ENCODE data around the gene EHMT2.
A peak's percentile ranks its signal among the peaks of the same experiment; 100 is the strongest.

EHMT2 gene

DNA sequence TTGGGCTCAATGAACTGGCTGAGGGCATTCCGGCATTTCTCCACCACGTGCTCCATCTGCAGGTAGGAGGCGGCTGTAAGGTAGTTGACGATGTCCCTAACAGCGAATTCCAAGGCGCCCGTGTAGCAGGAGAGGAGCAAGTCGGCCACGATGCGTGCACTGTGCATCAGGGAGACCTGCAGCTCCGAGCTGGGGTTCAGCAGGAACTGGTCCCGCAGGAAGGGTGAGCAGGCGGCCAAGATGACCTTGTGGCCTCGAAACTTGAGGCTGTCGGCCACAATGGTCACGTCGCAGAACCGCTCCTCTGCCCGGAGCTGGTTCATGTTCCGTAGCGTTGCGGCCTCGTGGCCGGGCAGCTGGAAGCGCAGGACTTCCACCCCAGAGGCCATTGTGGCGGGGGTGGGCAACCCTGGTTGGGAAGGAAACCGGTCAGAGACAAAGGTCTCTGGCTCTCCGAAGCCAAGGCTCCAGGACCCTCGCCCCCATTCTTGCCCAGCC lies 3.5 kb upstream of the EHMT2 start:
- peak overlapping the region; percentile 66 for H3K27ac ChIP-seq (replicated peaks)
- TF ChIP-seq GABPA (IDR thresholded peaks at IDR 0.05; ENCODE audit: low read depth), result no peak
- TF ChIP-seq, protein P1, sequence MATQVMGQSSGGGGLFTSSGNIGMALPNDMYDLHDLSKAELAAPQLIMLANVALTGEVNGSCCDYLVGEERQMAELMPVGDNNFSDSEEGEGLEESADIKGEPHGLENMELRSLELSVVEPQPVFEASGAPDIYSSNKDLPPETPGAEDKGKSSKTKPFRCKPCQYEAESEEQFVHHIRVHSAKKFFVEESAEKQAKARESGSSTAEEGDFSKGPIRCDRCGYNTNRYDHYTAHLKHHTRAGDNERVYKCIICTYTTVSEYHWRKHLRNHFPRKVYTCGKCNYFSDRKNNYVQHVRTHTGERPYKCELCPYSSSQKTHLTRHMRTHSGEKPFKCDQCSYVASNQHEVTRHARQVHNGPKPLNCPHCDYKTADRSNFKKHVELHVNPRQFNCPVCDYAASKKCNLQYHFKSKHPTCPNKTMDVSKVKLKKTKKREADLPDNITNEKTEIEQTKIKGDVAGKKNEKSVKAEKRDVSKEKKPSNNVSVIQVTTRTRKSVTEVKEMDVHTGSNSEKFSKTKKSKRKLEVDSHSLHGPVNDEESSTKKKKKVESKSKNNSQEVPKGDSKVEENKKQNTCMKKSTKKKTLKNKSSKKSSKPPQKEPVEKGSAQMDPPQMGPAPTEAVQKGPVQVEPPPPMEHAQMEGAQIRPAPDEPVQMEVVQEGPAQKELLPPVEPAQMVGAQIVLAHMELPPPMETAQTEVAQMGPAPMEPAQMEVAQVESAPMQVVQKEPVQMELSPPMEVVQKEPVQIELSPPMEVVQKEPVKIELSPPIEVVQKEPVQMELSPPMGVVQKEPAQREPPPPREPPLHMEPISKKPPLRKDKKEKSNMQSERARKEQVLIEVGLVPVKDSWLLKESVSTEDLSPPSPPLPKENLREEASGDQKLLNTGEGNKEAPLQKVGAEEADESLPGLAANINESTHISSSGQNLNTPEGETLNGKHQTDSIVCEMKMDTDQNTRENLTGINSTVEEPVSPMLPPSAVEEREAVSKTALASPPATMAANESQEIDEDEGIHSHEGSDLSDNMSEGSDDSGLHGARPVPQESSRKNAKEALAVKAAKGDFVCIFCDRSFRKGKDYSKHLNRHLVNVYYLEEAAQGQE (IDR thresholded peaks at IDR 0.05; ENCODE audit: insufficient replicate concordance, low read depth), result no peak
- TF ChIP-seq, protein P2, sequence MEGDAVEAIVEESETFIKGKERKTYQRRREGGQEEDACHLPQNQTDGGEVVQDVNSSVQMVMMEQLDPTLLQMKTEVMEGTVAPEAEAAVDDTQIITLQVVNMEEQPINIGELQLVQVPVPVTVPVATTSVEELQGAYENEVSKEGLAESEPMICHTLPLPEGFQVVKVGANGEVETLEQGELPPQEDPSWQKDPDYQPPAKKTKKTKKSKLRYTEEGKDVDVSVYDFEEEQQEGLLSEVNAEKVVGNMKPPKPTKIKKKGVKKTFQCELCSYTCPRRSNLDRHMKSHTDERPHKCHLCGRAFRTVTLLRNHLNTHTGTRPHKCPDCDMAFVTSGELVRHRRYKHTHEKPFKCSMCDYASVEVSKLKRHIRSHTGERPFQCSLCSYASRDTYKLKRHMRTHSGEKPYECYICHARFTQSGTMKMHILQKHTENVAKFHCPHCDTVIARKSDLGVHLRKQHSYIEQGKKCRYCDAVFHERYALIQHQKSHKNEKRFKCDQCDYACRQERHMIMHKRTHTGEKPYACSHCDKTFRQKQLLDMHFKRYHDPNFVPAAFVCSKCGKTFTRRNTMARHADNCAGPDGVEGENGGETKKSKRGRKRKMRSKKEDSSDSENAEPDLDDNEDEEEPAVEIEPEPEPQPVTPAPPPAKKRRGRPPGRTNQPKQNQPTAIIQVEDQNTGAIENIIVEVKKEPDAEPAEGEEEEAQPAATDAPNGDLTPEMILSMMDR (IDR thresholded peaks at IDR 0.05; ENCODE audit: insufficient read depth, low read length), result no peak
- TF ChIP-seq SPI1 (IDR thresholded peaks at IDR 0.05; ENCODE audit: borderline replicate concordance, low read depth), result no peak
- no peak; the same call in 1 of the 2 replicates for TF ChIP-seq POLR2AphosphoS5 (IDR thresholded peaks at IDR 0.05; ENCODE audit: low read depth)
- no peaks in the 10 kb centered on the region for H3K27me3 ChIP-seq (ENCODE audit: insufficient read depth, poor library complexity, severe bottlenecking)
- peak overlapping the region; percentile 46 for H3K4me3 ChIP-seq (replicated peaks; ENCODE audit: insufficient read depth, low read length)
- DNase-seq (ENCODE audit: low read depth in 1 of 2, low spot score in 1 of 2), result peak in 1 of 2 experiments; percentile 9

DNA sequence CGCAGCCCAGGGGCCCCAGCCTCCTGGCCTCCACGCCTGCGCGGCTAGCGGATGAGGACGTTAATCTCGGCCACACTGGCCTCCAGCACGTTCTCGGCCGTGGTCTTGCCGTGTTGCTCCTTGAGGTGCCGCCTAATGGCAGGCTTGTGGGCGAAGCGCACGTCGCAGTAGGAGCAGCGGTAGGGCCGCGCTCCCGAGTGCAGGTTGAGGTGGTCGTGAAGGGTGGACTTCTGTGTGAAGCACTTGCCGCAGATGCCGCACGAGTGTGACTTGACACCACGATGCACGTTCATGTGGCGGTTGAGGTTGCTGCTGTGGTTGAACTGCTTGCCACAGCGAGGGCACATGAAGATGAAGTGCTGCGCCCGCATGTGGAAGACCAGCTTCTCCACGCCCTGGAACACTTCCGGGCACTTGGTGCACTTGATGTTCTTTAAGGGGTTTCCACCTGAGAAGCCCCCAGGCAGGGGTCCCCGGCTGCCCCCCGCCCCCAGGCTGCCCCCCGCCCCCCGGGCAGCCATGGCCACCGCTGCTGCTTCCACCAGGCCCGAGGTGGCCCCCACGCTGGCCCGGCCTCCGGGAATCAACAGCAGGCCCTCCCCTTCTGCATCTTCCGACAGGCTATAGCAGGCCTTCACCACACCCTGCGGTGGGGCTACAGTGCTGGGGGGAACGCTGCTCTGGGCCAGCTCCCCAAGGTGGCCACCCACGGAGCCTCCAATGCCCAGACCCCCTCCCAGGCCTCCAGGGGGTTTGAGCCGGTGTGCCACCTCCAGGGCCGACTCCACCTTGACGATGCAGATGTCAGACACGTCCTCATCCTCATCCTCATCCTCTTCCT lies 2.6 kb upstream of the EHMT2 start:
- Histone ChIP-seq H3K27me3 (ENCODE audit: insufficient read depth, poor library complexity, severe bottlenecking) (no peaks in the 10 kb centered on the region), H3K27ac (replicated peaks) (peak overlapping the region; percentile 57), H3K4me3 (replicated peaks; ENCODE audit: insufficient read depth, low read length) (no peak overlapping the region)
- DNase-seq (ENCODE audit: low read depth in 1 of 2, low spot score in 1 of 2), result peak; percentile 41 to 82
- TF ChIP-seq, protein P1 (IDR thresholded peaks at IDR 0.05; ENCODE audit: insufficient replicate concordance, low read depth), result no peak
- peak; percentile 89 for TF ChIP-seq POLR2AphosphoS5 (IDR thresholded peaks at IDR 0.05; ENCODE audit: low read depth)

DNA sequence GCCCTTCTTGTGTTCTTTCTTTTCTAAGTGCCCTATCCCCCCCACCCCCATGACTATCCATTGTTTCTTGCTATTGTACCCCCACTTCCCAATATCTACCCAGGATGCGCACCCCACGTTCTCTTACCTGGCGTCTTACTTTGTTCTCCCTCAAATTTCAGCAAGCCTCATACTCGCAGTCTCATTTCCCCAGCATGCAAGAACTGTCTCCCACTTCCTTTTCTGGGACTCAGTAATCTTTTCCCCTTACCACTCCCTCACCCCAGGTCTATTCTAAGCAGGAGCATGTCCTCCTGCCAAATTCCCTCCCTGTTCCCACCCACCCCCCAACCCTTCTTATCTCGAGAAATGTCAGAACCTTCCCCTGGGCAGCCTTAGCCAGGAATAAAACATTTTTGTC lies 1.7 kb upstream of the EHMT2 start:
- DNase-seq (ENCODE audit: low read depth in 1 of 2, low spot score in 1 of 2), result peak; percentile 23 to 53
- H3K27ac ChIP-seq (replicated peaks), result peak overlapping the region; percentile 57
- TF ChIP-seq, protein P1 (IDR thresholded peaks at IDR 0.05; ENCODE audit: insufficient replicate concordance, low read depth), result no peak
- no peak for TF ChIP-seq GABPA (IDR thresholded peaks at IDR 0.05; ENCODE audit: low read depth)
- no peak for TF ChIP-seq POLR2AphosphoS5 (IDR thresholded peaks at IDR 0.05; ENCODE audit: low read depth)
- TF ChIP-seq, protein P2 (IDR thresholded peaks at IDR 0.05; ENCODE audit: insufficient read depth, low read length), result no peak
- TF ChIP-seq SPI1 (IDR thresholded peaks at IDR 0.05; ENCODE audit: borderline replicate concordance, low read depth), result peak; percentile 83
- no peak overlapping the region for H3K4me3 ChIP-seq (replicated peaks; ENCODE audit: insufficient read depth, low read length)
- no peaks in the 10 kb centered on the region for H3K27me3 ChIP-seq (ENCODE audit: insufficient read depth, poor library complexity, severe bottlenecking)

All from HL-60 (cell line).